HG02981 (cell line): ENCODE data around the gene PACSIN2.

Source experiments
- ATAC-seq: cut with Tn5 transposase; IDR thresholded peaks from one replicate; pipeline ENCODE4 v1.9.1; 2021; ENCODE audit warnings: mild to moderate bottlenecking, moderate library complexity; ENCODE audit not compliant: unreplicated experiment

PACSIN2 gene

GRCh38 chr22:42871146-42872050 lies 143.6 kb downstream of the PACSIN2 start:
- no peak for ATAC-seq

GRCh38 chr22:42869888-42870480 lies 145.0 kb downstream of the PACSIN2 start:
- no peak for ATAC-seq

GRCh38 chr22:42869463-42869862 lies 145.5 kb downstream of the PACSIN2 start:
- ATAC-seq: no peak

- no peak for ATAC-seq
These were observed 146.1 kb downstream of the PACSIN2 start for GRCh38 chr22:42868751-42869251.

- ATAC-seq: no peak
These were observed 148.8 kb downstream of the PACSIN2 start for GRCh38 chr22:42866100-42866499.

- no peak for ATAC-seq
These were observed 149.4 kb downstream of the PACSIN2 start for GRCh38 chr22:42865536-42865935.

GRCh38 chr22:42863349-42863961 lies 151.5 kb downstream of the PACSIN2 start:
- ATAC-seq: no peak

- no peak for ATAC-seq
These were observed 152.8 kb downstream of the PACSIN2 start for GRCh38 chr22:42862045-42862734.

- no peak for ATAC-seq
These were observed 154.0 kb downstream of the PACSIN2 start for GRCh38 chr22:42860968-42861367.

GRCh38 chr22:42857845-42858481 lies 157.0 kb downstream of the PACSIN2 start:
- ATAC-seq: no peak

GRCh38 chr22:42856865-42857704 lies 157.9 kb downstream of the PACSIN2 start, which contains the start of gene ARFGAP3:
TSS of gene ARFGAP3 (minus strand) at chr22:42857273. CDS start at chr22:42857182, 91 bp downstream.
- peak; percentile 81 for ATAC-seq

GRCh38 chr22:42856179-42856864 lies 158.6 kb downstream of the PACSIN2 start:
- ATAC-seq: peak; percentile 20

GRCh38 chr22:42855721-42856120 lies 159.2 kb downstream of the PACSIN2 start:
- ATAC-seq: no peak

- ATAC-seq: no peak
These were observed 159.7 kb downstream of the PACSIN2 start for GRCh38 chr22:42855211-42855610.

- no peak for ATAC-seq
These were observed 165.9 kb downstream of the PACSIN2 start for GRCh38 chr22:42848941-42849550.

- no peak for ATAC-seq
These were observed 167.8 kb downstream of the PACSIN2 start for GRCh38 chr22:42847110-42847509.

GRCh38 chr22:42844756-42845155 lies 170.2 kb downstream of the PACSIN2 start:
- no peak for ATAC-seq

- no peak for ATAC-seq
These were observed 172.1 kb downstream of the PACSIN2 start for GRCh38 chr22:42842658-42843370.
